Endodermal cell (in vitro differentiated cells): ENCODE measurements around the gene ATP5F1E. TPM values are rescaled to one million over a fixed set of nuclear protein-coding genes. Genes with fewer than 3 reads are reported as not detected.
A peak's percentile ranks its signal among the peaks of the same experiment; 100 is the strongest.

Experiments
- DNase-seq: peaks from one replicate; pipeline ENCODE4 v3.0.0-alpha.2; 2017
- H3K27ac ChIP-seq: 2 replicates; pipeline ENCODE4 v1.5.1; 2013; ENCODE audit warnings: mild to moderate bottlenecking, low read depth, low read length, moderate library complexity
- H3K27me3 ChIP-seq: 2 replicates; pipeline ENCODE4 v1.6.1; 2013; ENCODE audit warnings: mild to moderate bottlenecking, low read length, moderate library complexity; ENCODE audit not compliant: insufficient read depth, control insufficient read depth, poor library complexity, severe bottlenecking
- H3K36me3 ChIP-seq: 2 replicates; pipeline ENCODE4 v1.7.0; 2013; ENCODE audit warnings: mild to moderate bottlenecking, low read length, moderate library complexity; ENCODE audit not compliant: control insufficient read depth, insufficient read depth
- H3K4me1 ChIP-seq: one replicate; pipeline ENCODE4 v1.7.0; 2013; ENCODE audit warnings: low read length; ENCODE audit not compliant: control insufficient read depth, insufficient read depth
- H3K4me3 ChIP-seq: 2 replicates; pipeline ENCODE4 v1.5.1; 2013; ENCODE audit warnings: mild to moderate bottlenecking, low read length, moderate library complexity
- H3K9ac ChIP-seq: 2 replicates; pipeline ENCODE4 v1.6.1; 2013; ENCODE audit warnings: mild to moderate bottlenecking, low read length, moderate library complexity; ENCODE audit not compliant: poor library complexity, severe bottlenecking; ENCODE audit errors: extremely low read depth
- H3K9me3 ChIP-seq: 2 replicates; pipeline ENCODE4 v1.6.1; 2013; ENCODE audit warnings: mild to moderate bottlenecking, low read length, moderate library complexity; ENCODE audit not compliant: control insufficient read depth
- H3K27ac Mint-ChIP-seq: 2 replicates; pipeline ENCODE4 v1.8.0; 2020; ENCODE audit warnings: mixed read lengths
- H3K27me3 Mint-ChIP-seq: 2 replicates; pipeline ENCODE4 v1.8.0; 2021; ENCODE audit warnings: mild to moderate bottlenecking, mixed read lengths; ENCODE audit not compliant: insufficient read depth
- H3K36me3 Mint-ChIP-seq: 2 replicates; pipeline ENCODE4 v1.8.0; 2020; ENCODE audit warnings: low read depth, mixed read lengths
- H3K4me1 Mint-ChIP-seq: 2 replicates; pipeline ENCODE4 v1.8.0; 2020; ENCODE audit warnings: mixed read lengths
- H3K4me3 Mint-ChIP-seq: 2 replicates; pipeline ENCODE4 v1.8.0; 2020; ENCODE audit warnings: mild to moderate bottlenecking, moderate library complexity, mixed read lengths
- H3K9me3 Mint-ChIP-seq: 2 replicates; pipeline ENCODE4 v1.8.0; 2020; ENCODE audit warnings: mild to moderate bottlenecking, mixed read lengths
- WGBS, 2 experiments: methylation state at CpG; one replicate each; pipeline versions ENCODE4 v1.1.5 to v1.1.7; 2013; ENCODE audit warnings: missing lambda C conversion rate in 2 of 2, mixed read lengths in 1 of 2; ENCODE audit not compliant: insufficient coverage in 1 of 2, insufficient read length in 1 of 2; 5-methylcytosine and 5-hydroxymethylcytosine counted together
- total RNA-seq, 2 donors: library from RNA; stranded (reverse); fragmentation: NEBNext Ultra II Directional in 1 of 2; extraction: Animal tissue kit (Norgen Biotek cat#: 25700) in 1 of 2; gene quantifications; 2 replicates in 1 of 2; 3 replicates in 1 of 2; pipeline ENCODE4 v1.2.1, GENCODE V29; 2021
- TF ChIP-seq, protein P1 (sequence below): fragments of 200-600 bp; sonication (generic); conservative IDR thresholded peaks from 2 replicates; pipeline ENCODE4 v1.5.0; 2021; ENCODE audit warnings: antibody characterized with exemption, mild to moderate bottlenecking

ATP5F1E gene
- total RNA-seq, 2 donors from 2014 or later: 52.6 to 62.6 TPM

DNA sequence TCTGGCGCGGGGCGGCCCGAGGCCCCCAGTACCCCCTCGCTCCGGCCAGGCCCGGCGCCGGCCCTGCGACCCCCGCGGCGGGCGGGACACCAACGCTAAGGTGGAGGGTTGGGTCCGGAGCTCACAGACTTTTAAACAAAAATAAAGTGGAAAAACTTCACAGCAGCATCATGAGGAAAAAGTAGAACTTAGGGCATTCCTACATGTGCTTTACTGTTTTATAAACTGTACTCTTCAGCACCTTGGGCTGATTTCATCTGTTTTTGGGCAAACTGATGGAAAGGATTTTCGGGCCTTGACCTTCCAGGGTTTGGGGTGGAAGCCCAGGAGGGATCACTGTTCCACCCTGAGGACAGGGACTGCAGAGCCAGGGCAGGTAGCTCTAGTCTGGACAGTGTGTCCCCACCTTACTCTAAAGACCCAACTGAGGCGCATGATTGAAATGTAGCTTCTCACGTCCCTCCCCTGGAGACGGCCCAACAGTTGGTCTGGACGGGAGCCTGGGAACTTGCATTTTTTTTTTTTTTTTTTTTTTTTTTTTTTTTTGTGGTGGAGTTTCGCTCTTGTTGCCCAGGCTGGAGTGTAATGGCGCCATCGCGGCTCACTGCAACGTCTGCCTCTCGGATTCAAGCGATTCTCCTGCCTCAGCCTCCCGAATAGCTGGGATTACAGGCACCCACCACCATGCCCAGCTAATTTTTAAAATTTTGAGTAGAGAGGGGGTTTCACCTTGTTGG, 50.3 kb downstream of the ATP5F1E start:
- Mint-ChIP-seq H3K4me3 (peak overlapping the region; percentile 79), H3K36me3 (peaks cover 14% of the 10 kb centered on the region), H3K27ac (peak overlapping the region; percentile 92), H3K4me1 (peaks cover 37% of the 10 kb centered on the region), H3K27me3 (no peaks in the 10 kb centered on the region), H3K9me3 (peaks cover under 1% of the 10 kb centered on the region)
- Histone ChIP-seq H3K4me1 (no peaks in the 10 kb centered on the region), H3K9ac (peak overlapping the region; percentile 75), H3K27me3 (no peaks in the 10 kb centered on the region), H3K27ac (no peak overlapping the region), H3K4me3 (peak overlapping the region; percentile 98), H3K9me3 (no peaks in the 10 kb centered on the region), H3K36me3 (peaks cover 16% of the 10 kb centered on the region)
- TF ChIP-seq, protein P1, sequence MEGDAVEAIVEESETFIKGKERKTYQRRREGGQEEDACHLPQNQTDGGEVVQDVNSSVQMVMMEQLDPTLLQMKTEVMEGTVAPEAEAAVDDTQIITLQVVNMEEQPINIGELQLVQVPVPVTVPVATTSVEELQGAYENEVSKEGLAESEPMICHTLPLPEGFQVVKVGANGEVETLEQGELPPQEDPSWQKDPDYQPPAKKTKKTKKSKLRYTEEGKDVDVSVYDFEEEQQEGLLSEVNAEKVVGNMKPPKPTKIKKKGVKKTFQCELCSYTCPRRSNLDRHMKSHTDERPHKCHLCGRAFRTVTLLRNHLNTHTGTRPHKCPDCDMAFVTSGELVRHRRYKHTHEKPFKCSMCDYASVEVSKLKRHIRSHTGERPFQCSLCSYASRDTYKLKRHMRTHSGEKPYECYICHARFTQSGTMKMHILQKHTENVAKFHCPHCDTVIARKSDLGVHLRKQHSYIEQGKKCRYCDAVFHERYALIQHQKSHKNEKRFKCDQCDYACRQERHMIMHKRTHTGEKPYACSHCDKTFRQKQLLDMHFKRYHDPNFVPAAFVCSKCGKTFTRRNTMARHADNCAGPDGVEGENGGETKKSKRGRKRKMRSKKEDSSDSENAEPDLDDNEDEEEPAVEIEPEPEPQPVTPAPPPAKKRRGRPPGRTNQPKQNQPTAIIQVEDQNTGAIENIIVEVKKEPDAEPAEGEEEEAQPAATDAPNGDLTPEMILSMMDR: no peak
- DNase-seq: peak; percentile 63
- 10 to 24% methylated on average over 17 to 29 of the region's 29 CpGs for WGBS, 2 experiments

DNA sequence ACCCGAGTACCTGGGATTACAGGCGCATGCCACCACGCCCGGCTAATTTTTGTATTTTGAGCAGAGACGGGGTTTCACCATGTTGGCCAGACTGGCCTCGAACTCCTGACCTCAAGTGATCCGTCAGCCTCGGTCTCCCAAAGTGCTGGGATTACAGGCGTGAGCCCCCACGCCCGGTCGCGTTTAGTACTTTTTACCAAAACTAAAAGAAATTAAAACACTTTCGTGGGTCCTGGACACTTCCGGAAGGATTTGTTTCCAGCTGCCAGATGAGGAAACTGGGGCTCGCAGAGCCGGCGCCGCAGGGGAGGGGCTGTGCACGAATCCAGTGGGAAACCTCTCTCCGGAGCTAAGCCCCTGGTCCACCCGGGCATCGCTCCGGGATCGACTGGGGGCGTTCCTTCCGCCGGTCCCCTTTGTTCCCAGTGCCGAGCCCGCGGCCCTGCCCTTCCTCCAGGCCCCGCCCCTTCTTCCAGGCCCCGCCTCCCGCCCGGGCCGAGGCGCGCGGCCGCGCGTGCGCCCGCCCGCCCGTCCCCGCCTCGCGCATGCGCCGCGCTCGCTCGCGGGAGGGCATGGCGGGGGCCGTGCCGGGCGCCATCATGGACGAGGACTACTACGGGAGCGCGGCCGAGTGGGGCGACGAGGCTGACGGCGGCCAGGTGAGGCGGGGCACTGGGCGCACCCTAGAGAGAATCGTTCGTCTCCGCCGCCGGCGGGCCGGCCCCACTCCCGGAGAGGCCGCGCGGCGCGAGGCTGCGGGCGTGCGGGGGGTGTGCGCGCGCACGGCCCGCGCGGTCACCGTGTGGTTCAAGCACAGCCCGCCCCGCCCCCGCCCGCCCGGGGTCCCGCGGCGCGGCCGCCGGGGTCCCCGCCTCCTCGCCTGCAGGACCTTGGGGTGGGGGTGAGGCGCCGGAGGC, 51.2 kb downstream of the ATP5F1E start, which contains the start of gene NELFCD:
Gene NELFCD (plus strand): TSS at position 546 of the 917 bp plus-strand sequence. CDS start 54 bp downstream, at position 600.
- Histone ChIP-seq H3K9me3 (peaks cover 4% of the 10 kb centered on the region), H3K36me3 (peaks cover 9% of the 10 kb centered on the region), H3K27ac (peak within 1 kb of the TSS; percentile 57), H3K27me3 (no peaks in the 10 kb centered on the region), H3K9ac (peak within 1 kb of the TSS; percentile 75), H3K4me1 (no peaks in the 10 kb centered on the region), H3K4me3 (peak within 1 kb of the TSS; percentile 98)
- peaks cover 32% of the 10 kb centered on the region for H3K4me1 Mint-ChIP-seq
- DNase-seq: peak; percentile 96
- WGBS, 2 experiments: 11 to 52% methylated on average over 18 to 107 of the region's 109 CpGs
- peaks cover 3% of the 10 kb centered on the region for H3K9me3 Mint-ChIP-seq
- no peaks in the 10 kb centered on the region for H3K27me3 Mint-ChIP-seq
- H3K4me3 Mint-ChIP-seq: peak within 1 kb of the TSS; percentile 79
- peaks cover 9% of the 10 kb centered on the region for H3K36me3 Mint-ChIP-seq
- peak within 1 kb of the TSS; percentile 92 for H3K27ac Mint-ChIP-seq
- TF ChIP-seq, protein P1: no peak

DNA sequence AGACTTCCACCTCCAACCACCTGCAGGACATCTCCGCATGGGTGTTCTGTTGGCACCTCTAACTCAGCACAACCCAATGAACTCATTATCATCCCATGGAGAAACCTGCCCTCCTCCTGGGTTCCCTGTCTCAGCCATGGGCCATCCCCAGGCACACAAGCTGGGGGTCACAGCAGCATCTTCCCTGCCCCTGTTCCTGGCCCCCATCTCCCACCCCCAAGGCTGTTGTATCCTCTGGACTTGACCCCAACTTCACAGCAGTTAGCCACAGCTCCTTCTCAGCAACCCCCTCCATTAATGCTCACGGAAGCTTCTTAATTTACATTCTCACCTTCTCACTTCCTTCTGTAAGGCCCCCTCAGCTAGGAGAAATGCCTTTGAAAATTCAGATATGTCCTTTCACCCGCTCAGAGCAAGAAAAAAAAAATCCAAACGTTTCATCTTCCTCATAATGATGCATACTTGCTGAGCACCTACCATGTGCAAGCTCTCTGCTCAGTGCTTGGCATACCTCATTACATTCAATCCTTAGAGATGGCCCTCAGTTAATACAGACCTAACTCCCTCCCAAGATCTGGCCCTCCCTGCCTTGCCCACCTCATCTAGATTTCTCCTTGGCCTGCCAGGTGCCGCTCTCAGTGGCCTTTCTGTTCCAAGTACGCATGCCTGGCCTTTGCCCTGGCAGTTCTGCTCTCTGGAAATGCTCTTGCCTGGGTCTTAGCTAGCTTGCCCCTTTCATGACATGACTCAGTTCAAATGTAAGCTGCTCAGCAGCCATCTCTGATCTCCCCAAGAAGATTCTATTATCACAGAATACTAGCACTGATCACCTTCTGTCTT, 53.6 kb downstream of the ATP5F1E start:
- H3K4me3 Mint-ChIP-seq: no peak overlapping the region
- H3K27ac ChIP-seq: no peak overlapping the region
- no peak overlapping the region for H3K27ac Mint-ChIP-seq
- DNase-seq: no peak
- H3K9me3 ChIP-seq: peaks cover 15% of the 10 kb centered on the region
- peaks cover 7% of the 10 kb centered on the region for H3K9me3 Mint-ChIP-seq
- H3K36me3 Mint-ChIP-seq: peaks cover 5% of the 10 kb centered on the region
- peaks cover 23% of the 10 kb centered on the region for H3K4me1 Mint-ChIP-seq
- no peaks in the 10 kb centered on the region for H3K27me3 ChIP-seq
- TF ChIP-seq, protein P1: no peak
- H3K4me1 ChIP-seq: no peaks in the 10 kb centered on the region
- WGBS, 2 experiments: 72 to 75% methylated on average over 5 to 6 of the region's 6 CpGs
- H3K27me3 Mint-ChIP-seq: no peaks in the 10 kb centered on the region
- H3K9ac ChIP-seq: no peak overlapping the region
- H3K36me3 ChIP-seq: no peaks in the 10 kb centered on the region
- H3K4me3 ChIP-seq: no peak overlapping the region
